Activated CD4-positive, alpha-beta T cell treated with anti-CD3 and anti-CD28 coated beads for 48 hours (primary cell): ENCODE measurements around the gene SGCA.

Experiments
- DNase-seq: peaks from one replicate; pipeline ENCODE4 v3.0.0-alpha.2; 2020

SGCA gene

GRCh38 chr17:50183421-50183994 is 17.7 kb downstream of the SGCA start:
- no peak for DNase-seq

DNA sequence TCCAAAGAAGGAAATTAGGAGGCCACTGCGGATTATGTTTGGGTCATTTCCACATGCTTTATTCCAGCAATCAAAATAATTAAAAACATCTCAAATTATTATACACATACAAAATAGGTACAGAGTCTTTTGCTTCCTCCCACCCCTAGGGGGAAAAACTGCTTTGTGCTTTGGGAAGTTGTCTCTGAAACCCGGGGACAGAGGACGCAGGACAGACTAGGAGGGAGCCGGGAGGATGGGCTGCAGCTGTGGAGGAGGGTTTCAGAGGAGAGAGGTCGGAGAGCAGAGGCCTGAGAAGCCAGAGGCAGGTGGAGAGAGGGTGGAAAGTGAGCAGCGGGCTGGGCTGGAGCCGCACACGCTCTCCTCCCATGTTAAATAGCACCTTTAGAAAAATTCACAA is 18.3 kb downstream of the SGCA start:
- DNase-seq: no peak

GRCh38 chr17:50184611-50185398 is 19.0 kb downstream of the SGCA start:
- DNase-seq: no peak

DNA sequence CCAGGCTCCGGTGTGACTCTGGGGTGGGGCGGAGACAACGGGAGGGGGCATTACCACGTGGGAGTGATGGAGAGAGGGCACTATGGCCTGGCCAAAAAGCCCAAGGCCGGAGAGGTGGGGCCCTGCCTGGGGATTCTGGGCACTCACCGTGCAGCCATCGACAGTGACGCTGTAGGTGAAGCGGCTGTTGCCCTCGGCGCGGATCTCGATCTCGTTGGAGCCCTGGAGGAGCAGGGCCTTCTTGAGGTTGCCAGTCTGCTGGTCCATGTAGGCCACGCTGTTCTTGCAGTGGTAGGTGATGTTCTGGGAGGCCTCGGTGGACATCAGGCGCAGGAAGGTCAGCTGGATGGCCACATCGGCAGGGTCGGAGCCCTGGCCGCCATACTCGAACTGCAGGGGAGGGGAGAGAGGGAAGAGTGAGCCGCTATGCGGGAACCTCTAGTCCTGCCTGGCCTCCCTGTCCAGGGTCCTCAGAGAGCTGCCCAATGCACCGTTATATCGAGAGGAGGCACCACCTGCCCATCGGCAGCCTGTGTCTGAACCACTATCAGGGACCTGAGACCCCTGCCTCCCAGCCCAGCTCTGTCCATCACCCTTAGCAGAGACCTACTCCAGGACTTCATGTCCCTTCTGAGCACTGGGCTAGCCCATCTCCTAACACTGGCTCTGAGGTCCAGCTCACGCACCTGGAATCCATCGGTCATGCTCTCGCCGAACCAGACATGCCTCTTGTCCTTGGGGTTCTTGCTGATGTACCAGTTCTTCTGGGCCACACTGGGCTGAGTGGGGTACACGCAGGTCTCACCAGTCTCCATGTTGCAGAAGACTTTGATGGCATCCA is 20.0 kb downstream of the SGCA start:
- no peak for DNase-seq

DNA sequence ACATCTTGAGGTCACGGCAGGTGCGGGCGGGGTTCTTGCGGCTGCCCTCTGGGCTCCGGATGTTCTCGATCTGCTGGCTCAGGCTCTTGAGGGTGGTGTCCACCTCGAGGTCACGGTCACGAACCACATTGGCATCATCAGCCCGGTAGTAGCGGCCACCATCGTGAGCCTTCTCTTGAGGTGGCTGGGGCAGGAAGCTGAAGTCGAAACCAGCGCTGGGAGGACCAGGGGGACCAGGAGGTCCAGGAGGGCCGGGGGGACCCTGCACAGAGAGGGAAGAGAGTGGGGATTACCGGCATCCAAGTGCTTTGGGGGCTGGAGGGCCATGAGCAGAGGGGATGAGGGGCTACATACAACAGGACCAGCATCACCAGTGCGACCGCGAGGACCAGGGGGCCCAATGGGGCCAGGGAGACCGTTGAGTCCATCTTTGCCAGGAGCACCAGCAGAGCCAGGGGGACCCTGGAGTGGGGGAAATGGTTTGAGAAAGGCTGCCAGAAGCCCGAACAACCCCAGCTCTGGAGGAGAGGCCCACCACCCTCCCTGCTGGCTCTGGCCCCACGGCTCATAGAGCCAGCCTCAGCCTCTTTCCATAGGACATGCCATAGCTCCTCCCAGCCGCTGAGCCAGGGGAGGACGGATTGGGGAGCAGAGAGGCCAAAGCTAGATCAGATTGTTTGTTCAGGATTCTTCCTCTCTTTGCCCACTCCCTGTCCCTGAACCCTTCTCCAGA is 21.0 kb downstream of the SGCA start:
- no peak for DNase-seq

- no peak for DNase-seq
Measured at GRCh38 chr17:50187394-50187725, 21.6 kb downstream of the SGCA start.

GRCh38 chr17:50187751-50188530 is 22.1 kb downstream of the SGCA start:
- no peak for DNase-seq

DNA sequence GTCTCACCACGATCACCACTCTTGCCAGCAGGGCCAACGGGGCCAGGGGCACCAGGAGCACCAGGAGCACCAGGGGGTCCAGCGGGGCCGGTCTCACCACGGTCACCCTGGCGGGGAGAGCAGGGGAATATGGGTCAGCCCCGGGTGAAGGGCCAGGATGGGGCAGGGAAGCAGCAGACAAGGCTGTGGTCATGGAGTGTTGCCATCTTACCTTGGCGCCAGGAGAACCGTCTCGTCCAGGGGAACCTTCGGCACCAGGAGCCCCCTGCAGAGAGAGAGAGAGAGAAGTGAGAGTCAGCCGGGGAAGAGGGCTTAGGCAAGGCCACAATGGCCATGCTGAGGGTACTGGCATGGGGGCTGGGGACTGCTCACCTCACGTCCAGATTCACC is 22.7 kb downstream of the SGCA start:
- DNase-seq: no peak

DNA sequence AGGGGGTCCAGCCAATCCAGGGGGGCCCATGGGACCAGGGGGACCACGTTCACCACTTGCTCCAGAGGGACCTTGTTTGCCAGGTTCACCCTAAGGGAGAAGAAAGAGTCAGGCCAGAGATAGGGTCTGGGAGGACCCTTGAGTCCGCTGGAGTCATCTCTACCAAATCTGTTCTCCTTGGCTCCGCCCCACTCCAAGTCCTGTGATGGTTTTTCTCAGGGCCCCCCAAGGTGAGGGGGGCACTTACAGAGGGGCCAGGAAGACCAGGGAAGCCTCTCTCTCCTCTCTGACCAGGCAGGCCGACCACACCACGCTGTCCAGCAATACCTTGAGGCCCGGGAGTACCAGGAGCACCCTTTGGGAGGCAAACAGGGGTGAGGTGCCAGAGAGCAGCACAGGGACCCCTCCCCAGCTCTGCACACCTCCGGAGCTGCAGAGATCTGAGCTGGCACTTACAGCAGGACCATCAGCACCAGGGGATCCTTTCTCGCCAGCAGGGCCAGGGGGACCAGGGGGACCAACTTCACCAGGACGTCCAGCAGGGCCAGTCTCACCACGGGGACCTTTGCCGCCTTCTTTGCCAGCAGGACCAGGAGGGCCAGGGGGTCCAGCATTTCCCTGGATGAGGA is 23.2 kb downstream of the SGCA start:
- no peak for DNase-seq

DNA sequence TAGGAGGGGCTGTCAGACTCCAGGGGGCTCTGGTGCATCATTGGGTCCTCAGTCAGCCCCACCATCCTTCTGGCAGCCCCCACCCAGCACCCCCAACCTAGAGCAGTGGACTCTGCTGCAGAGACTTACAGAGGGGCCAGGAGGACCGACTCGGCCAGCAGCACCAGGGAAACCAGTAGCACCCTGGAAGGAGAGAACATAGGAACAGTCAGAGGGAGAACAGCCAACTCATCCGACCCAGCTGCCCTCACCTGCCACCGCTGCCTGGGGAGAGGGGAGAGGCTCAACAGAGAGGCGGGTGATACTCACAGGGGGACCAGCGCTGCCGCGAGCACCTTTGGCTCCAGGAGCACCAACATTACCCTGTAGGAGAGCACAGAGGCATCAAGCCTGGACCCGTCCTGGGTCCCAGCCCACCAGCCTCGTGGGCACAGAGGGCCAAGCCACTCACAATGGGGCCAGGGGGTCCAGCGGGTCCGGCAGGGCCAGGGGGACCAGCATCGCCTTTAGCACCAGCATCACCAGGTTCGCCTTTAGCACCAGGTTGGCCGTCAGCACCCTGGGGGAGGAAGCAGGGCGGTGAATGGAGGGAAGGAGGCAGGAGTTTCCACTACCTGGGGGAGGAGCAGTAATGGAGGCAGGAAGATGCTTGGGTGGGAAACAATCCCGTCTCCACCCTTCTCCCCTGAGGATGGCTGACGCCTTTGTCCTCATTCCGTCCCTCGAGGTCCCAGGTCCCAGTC is 23.9 kb downstream of the SGCA start:
- no peak for DNase-seq

DNA sequence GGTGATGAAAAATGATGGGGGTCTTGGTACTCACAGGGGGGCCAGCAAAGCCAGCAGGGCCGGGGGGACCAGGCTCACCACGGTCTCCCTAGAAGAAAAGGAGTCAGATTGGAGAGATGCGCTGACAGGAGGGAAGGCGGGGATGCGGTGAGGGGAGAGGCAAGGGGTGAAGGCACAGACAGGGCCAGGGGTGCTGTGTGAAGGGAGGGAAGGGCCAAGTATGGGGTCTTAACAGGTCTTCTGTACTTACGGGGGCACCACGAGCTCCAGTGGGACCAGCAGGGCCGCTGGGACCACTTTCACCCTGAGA is 24.4 kb downstream of the SGCA start:
- no peak for DNase-seq

DNA sequence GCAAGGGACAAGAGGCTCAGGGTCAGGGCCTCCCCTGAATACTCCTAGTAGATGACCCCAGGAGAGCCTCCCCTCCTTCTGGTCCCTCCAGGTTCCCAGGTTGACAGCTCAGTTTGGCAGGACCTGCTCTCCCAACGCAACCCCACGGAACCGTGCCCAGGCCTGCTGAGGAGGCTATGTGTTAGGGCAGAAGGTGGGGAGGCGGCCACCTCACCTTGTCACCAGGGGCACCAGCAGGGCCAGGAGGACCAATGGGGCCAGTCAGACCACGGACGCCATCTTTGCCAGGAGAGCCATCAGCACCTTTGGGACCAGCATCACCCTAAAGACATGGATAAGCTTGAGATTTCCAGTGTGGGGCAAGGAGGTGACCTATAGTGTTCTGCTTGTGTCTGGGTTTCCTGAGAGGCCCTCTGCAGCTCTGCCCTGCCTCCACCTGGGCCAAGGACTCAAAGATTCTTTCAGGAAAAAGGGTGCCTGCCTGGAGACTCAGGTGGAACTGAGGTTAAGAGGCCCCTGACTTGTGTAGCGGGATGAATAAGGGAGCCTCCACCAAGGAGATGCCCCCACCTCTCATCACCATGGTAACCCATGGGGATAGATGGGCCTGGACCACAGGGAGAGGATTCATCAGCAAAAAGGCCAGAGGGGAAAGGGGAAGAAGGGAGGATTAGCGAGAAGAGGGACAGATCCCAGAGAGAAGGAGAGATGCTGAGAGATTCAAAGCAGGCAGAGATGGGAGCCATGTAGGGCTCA is 25.0 kb downstream of the SGCA start:
- DNase-seq: no peak

DNA sequence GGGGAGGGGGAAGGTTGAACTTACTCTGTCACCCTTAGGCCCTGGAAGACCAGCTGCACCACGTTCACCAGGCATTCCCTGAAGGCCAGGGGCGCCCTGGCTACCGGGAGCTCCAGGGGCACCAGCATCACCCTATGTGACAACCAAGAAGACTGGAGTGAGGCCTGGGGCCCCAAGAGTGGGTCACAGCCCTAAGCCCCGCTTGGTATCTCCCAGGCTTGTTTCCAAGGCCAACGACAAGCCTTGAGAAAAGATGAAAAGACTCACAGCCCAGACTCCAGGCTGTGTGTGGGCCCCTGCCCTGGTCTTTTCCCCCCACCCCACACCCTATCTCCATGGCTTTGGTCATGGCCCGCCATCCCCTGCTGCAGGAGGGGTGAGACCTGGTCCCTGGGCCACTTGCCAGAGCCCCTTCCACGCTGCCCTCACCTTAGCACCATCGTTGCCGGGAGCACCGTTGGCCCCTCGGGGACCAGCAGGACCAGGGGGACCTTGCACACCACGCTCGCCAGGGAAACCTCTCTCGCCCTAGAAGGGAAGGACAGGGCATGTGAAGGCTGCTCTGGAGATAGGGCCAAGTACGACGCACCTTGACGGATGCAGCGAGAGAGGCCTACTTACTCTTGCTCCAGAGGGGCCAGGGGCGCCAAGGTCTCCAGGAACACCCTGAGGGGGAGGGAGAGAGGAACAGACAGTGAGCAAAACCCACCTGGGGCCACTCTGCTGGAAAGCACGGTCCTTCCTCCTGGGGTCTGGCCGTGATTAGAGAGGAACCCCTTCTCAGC is 25.7 kb downstream of the SGCA start:
- no peak for DNase-seq

- DNase-seq: no peak
Measured at GRCh38 chr17:50192144-50192617, 26.4 kb downstream of the SGCA start.

- no peak for DNase-seq
Measured at GRCh38 chr17:50192618-50193291, 26.9 kb downstream of the SGCA start.

DNA sequence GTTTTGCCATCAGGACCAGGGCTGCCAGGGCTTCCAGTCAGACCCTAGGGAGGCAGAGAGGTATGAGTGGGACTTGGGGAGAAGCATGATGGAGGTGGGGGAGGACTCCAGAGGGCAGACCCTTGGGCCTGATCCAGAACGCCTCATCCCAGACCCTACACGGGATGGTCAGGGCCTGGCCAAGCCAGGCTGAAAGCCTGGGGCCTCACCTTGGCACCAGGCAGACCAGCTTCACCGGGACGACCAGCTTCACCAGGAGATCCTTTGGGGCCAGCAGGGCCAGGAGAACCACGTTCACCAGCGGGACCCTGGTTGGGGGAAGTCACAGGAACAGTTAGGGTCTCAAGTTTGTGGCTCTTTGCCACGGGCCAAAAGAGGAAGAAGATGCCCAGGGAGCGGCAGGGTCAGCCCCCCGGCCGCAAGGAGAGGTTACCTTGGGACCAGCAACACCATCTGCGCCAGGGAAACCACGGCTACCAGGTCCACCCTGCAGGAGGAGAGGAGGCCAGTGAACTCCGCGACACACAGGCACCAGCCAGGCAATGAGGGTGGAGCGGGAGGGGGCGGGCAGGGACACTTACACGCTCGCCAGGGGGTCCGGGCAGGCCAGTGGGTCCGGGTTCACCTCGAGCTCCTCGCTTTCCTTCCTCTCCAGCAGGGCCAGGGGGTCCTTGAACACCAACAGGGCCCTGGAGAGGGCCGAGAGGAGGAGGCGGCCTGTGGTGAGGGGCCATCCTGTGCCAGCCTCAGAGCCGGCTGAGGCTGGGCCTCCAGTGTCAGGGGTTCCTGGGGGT is 28.5 kb downstream of the SGCA start:
- no peak for DNase-seq

DNA sequence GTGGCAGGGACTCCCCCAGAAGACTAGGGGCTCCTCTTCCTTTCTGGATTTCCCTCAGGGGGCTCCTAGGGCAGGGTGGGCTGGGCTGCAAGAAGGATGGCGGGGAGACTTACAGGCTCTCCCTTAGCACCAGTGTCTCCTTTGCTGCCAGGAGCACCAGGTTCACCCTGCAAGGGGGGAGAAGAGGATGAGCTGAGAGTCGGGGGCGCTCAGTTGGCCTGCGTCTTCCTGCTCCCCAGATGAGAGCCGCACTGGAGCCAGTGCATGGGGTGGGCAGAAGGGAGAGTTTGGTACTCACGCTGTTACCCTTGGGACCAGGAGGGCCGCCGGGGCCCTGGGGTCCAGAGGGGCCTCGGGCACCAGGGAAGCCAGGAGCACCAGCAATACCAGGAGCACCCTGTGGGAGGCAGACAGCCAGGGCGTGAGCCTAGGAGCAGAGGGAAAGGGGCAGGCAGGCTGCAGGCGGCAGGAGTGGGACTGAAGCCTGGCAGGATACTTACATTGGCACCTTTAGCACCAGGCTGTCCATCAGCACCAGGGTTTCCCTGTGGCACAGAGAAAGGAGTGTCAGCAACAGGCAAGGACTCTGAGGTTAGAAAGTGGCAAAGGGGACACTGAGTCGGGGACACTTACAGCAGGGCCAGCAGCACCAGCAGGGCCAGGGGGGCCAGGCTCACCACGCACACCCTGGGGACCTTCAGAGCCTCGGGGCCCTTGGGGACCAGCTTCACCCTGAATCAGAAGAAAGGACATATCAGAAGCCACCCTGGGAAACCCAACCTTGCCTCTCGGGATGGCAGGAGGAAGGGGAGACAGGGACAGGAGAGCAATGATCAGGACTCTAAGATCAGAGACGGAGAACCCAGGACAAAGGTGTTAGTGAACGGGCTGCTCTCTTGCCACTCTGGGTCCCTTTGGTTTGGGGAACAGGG is 29.4 kb downstream of the SGCA start:
- DNase-seq: no peak
